ENCODE measurements around the gene FRY.

Gene FRY

DNA sequence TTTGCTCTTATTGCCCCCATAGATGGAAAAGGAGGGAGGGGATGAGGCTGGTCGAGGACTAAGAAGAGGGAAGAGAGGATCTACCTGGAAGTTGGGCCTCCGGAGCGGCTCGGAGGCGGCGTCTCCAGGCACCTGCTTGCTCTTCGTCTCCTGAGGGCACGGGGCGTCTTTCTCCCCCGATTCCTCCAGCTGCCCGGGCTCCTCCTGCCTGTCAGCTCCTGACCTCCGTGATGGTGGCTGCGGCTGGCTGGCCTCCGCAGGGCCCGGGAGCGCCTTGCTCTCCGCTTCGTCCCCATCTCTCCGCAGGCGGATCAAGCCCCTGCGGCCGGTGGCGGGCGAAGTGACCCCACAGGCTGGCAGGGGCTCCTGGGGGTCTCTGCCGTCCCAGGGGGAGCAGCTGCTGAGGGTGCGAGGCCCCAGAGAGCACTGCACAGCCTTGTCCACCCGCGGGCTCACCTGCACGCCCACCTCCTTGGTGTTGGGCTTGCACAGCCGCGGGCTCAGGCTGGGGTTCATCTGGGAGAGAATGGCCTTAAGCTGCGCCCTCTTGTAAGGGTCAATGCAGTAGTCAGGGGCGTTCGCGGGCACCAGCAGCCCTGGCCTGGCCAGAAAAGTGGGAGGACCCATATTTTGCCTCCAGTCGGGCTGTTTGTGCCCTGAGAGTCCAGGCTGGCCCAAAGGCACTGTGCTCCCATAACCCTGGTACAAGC is 279.8 kb downstream of the FRY start:
- DNase-seq (ENCODE audit: low spot score), result no peak

DNA sequence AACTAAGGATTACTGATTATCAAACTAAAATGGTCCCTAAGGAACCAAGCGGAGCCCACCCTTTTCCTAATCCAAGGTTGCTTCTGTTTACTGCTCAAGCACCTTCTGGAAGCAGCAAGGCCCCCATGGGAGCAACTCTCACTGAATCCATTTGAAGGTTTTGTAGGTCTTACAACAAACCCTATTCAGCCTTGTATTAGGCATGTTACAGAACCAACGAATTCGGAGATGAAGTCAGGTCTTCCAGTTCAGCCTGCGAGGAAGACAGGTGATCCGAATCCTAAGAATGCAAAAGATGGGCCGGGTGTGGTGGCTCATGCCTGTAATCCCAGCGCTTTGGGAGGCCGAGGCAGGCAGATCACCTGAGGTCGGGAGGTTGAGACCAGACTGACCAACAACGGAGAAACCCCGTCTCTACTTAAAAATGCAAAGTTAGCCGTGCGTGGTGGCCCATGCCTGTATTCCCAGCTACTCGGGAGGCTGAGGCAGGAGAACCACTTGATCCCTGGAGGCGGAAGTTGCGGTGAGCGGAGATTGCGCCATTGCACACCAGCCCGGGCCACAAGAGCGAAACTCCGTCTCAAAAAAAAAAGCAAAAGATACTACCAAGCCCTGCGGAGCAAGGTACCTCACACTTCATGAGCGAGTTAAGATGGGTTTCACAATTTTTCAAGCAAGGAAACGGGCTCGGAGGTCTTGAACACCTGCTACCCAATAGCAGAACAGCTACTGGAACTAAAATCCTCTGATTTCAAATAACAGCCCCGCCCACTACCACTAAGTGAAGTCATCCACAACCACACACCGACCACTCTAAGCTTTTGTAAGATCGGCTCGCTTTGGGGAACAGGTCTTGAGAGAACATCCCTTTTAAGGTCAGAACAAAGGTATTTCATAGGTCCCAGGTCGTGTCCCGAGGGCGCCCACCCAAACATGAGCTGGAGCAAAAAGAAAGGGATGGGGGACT is 283.0 kb downstream of the FRY start:
- DNase-seq (ENCODE audit: low spot score), result no peak

DNA sequence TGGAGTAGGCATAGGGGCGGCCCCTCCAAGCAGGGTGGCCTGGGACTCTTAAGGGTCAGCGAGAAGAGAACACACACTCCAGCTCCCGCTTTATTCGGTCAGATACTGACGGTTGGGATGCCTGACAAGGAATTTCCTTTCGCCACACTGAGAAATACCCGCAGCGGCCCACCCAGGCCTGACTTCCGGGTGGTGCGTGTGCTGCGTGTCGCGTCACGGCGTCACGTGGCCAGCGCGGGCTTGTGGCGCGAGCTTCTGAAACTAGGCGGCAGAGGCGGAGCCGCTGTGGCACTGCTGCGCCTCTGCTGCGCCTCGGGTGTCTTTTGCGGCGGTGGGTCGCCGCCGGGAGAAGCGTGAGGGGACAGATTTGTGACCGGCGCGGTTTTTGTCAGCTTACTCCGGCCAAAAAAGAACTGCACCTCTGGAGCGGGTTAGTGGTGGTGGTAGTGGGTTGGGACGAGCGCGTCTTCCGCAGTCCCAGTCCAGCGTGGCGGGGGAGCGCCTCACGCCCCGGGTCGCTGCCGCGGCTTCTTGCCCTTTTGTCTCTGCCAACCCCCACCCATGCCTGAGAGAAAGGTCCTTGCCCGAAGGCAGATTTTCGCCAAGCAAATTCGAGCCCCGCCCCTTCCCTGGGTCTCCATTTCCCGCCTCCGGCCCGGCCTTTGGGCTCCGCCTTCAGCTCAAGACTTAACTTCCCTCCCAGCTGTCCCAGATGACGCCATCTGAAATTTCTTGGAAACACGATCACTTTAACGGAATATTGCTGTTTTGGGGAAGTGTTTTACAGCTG is 283.9 kb downstream of the FRY start, which contains the start of the genes BRCA2 and ZAR1L:
TSS of gene BRCA2 (plus strand) at position 271 of the 790 bp plus-strand sequence. CDS start 953 bp downstream, outside the sequence.
TSS of gene ZAR1L (minus strand) at position 126 of the 790 bp plus-strand sequence. CDS start 3,438 bp downstream, outside the sequence.
- DNase-seq (ENCODE audit: low spot score), result peak; percentile 94

- no peak for DNase-seq (ENCODE audit: low spot score)
These were observed 284.4 kb downstream of the FRY start for GRCh38 chr13:32316028-32316339.

DNA sequence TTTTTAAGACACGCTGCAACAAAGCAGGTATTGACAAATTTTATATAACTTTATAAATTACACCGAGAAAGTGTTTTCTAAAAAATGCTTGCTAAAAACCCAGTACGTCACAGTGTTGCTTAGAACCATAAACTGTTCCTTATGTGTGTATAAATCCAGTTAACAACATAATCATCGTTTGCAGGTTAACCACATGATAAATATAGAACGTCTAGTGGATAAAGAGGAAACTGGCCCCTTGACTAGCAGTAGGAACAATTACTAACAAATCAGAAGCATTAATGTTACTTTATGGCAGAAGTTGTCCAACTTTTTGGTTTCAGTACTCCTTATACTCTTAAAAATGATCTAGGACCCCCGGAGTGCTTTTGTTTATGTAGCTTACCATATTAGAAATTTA is 284.9 kb downstream of the FRY start:
- DNase-seq (ENCODE audit: low spot score), result no peak

GRCh38 chr13:32317716-32318465 is 286.3 kb downstream of the FRY start:
- no peak for DNase-seq (ENCODE audit: low spot score)

- DNase-seq (ENCODE audit: low spot score), result no peak
These were observed 289.0 kb downstream of the FRY start for GRCh38 chr13:32320528-32320927.

GRCh38 chr13:32323912-32324311 is 292.3 kb downstream of the FRY start:
- no peak for DNase-seq (ENCODE audit: low spot score)

DNA sequence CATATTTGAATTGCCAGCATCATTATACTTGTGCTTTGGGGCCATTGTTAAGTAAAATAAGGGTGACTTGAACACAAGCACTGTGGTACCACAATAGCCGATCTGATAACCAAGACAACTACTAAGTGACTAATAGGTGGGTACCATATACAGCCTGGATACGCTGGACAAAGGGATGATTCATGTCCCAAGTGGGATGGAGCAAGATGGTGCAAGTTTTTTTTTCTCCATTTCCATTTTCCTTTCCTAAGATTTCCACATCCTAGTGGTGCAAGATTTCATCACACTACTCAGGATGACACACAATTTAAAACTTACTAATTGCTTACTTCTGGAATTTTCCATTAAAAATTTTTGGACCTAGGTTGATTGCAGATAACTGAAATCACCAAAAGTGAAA is 298.9 kb downstream of the FRY start:
- DNase-seq (ENCODE audit: low spot score), result no peak

DNA sequence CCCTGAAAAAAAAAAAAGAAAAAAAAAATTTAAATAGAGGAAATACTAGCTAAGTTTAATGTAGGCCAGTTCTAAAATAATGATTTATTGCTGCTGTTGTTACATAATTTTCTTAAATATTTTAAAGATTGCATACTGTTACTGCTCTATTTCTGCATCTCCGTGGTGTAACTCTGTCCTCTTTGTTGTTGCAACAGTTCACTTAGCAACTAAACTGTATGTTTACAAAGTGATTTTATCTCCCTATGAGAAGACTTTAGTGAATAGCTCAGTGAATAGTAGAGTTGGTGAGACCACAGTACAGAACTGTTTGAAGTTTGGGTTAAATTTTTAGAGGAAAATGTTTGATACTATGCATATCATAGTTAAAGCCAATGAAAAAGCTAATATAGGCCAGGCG is 303.1 kb downstream of the FRY start:
- DNase-seq (ENCODE audit: low spot score), result no peak

GRCh38 chr13:32340914-32341313 is 309.3 kb downstream of the FRY start:
- no peak for DNase-seq (ENCODE audit: low spot score)

- DNase-seq (ENCODE audit: low spot score), result no peak
These were observed 316.1 kb downstream of the FRY start for GRCh38 chr13:32347651-32348050.
